OCI-LY3 (cell line): Measurements from ENCODE around the gene FZR1.
"Not testable (repeated sequence)": the region's sequence is repeated elsewhere in the genome, so short reads cannot be mapped to it uniquely, and the experiment has no call there.

Source experiments
- H2AFZ ChIP-seq: fragments of 200-600, 300-600 bp; shearing (Covaris generic); 2 replicates; pipeline ENCODE4 v1.6.0; 2014; ENCODE audit warnings: antibody characterized with exemption, low read depth, low read length
- H3K27ac ChIP-seq: fragments of 200-600, 300-600 bp; sonication (generic); 2 replicates; pipeline ENCODE4 v1.5.1; 2014; ENCODE audit warnings: mild to moderate bottlenecking, low read length, moderate library complexity, mixed read lengths
- H3K27me3 ChIP-seq: fragments of 200-600, 300-600 bp; sonication (generic); 2 replicates; pipeline ENCODE4 v1.6.1; 2014; ENCODE audit warnings: low read depth, low read length, mixed read lengths
- H3K36me3 ChIP-seq: fragments of 200-600, 300-600 bp; sonication (generic); replicated peaks from 2 replicates; pipeline ENCODE3; 2014; ENCODE audit warnings: low read depth, low read length, mixed read lengths
- H3K4me1 ChIP-seq: fragments of 300-600, 200-600 bp; sonication (generic); 2 replicates; pipeline ENCODE4 v1.6.1; 2014; ENCODE audit warnings: low read length, mixed read lengths
- H3K4me2 ChIP-seq: fragments of 200-600, 300-600 bp; sonication (generic); 2 replicates; pipeline ENCODE4 v1.6.1; 2014; ENCODE audit warnings: low read length, mixed read lengths
- H3K4me3 ChIP-seq: fragments of 300-600, 200-600 bp; sonication (generic); 2 replicates; pipeline ENCODE4 v1.5.1; 2014; ENCODE audit warnings: antibody characterized with exemption, mild to moderate bottlenecking, low read length, moderate library complexity
- H3K79me2 ChIP-seq: fragments of 300-600, 200-600 bp; shearing (Covaris generic); 2 replicates; pipeline ENCODE4 v1.6.1; 2014; ENCODE audit warnings: mild to moderate bottlenecking, low read length, mixed read lengths
- H3K9ac ChIP-seq: fragments of 300-600, 200-600 bp; shearing (Covaris generic); 2 replicates; pipeline ENCODE4 v1.6.0; 2014; ENCODE audit warnings: mild to moderate bottlenecking, low read length, moderate library complexity
- H3K9me3 ChIP-seq: fragments of 200-600, 300-600 bp; shearing (Covaris generic); 2 replicates; pipeline ENCODE4 v1.6.1; 2014; ENCODE audit warnings: low read length, mixed read lengths; ENCODE audit not compliant: insufficient read depth
- H4K20me1 ChIP-seq: fragments of 200-600, 300-600 bp; sonication (generic); 2 replicates; pipeline ENCODE4 v1.6.1; 2016; ENCODE audit warnings: low read length, mixed read lengths; ENCODE audit not compliant: insufficient read depth
- CTCF ChIP-seq: fragments of 200-600, 300-600 bp; sonication (generic); IDR thresholded peaks from 2 replicates; pipeline ENCODE4 v1.5.1; 2014; ENCODE audit warnings: antibody characterized with exemption, low read length, low read depth
- EZH2phosphoT487 ChIP-seq: fragments of 200-600 bp; shearing (Covaris generic); IDR thresholded peaks from 2 replicates; pipeline ENCODE4 v1.6.1; 2018; ENCODE audit warnings: antibody characterized with exemption, mixed run types, low read depth

The FZR1 gene

GRCh38 chr19:3584036-3584802 lies 78.1 kb downstream of the FZR1 start:
- H3K79me2 ChIP-seq, H4K20me1 ChIP-seq, H2AFZ ChIP-seq, H3K4me1 ChIP-seq, H3K4me2 ChIP-seq, H3K27me3 ChIP-seq, H3K4me3 ChIP-seq, H3K27ac ChIP-seq, H3K36me3 ChIP-seq, H3K9ac ChIP-seq, H3K9me3 ChIP-seq: not testable (repeated sequence)

- H3K4me3 ChIP-seq, result no peak within 1 kb of the TSS
- no peak within 1 kb of the TSS for H3K4me2 ChIP-seq
- H2AFZ ChIP-seq, result no peak within 1 kb of the TSS
- no peaks in the 10 kb centered on the region for H3K9me3 ChIP-seq
- H3K9ac ChIP-seq, result no peak within 1 kb of the TSS
- H3K36me3 ChIP-seq, result no peaks in the 10 kb centered on the region
- no peak for TF ChIP-seq EZH2phosphoT487
- no peak for TF ChIP-seq CTCF
- H3K79me2 ChIP-seq, result no peaks in the 10 kb centered on the region
- no peaks in the 10 kb centered on the region for H4K20me1 ChIP-seq
- H3K27ac ChIP-seq, result no peak within 1 kb of the TSS
- H3K4me1 ChIP-seq, result no peaks in the 10 kb centered on the region
- no peaks in the 10 kb centered on the region for H3K27me3 ChIP-seq
Observed at GRCh38 chr19:3585301-3586126, 79.4 kb downstream of the FZR1 start, which contains the start of gene GIPC3. Gene GIPC3, plus strand, starts transcription at chr19:3585478. Its CDS starts 120 bp downstream, at chr19:3585598.

GRCh38 chr19:3586127-3586626 lies 80.1 kb downstream of the FZR1 start:
- no peak overlapping the region for H3K4me3 ChIP-seq
- no peaks in the 10 kb centered on the region for H3K36me3 ChIP-seq
- no peaks in the 10 kb centered on the region for H3K79me2 ChIP-seq
- TF ChIP-seq EZH2phosphoT487 (no peak), CTCF (peak; percentile 60)
- no peaks in the 10 kb centered on the region for H3K9me3 ChIP-seq
- H3K4me1 ChIP-seq, result no peaks in the 10 kb centered on the region
- no peak overlapping the region for H2AFZ ChIP-seq
- no peaks in the 10 kb centered on the region for H3K27me3 ChIP-seq
- no peaks in the 10 kb centered on the region for H4K20me1 ChIP-seq
- no peak overlapping the region for H3K4me2 ChIP-seq
- H3K27ac ChIP-seq, result no peak overlapping the region
- H3K9ac ChIP-seq, result no peak overlapping the region

- Histone ChIP-seq H3K27me3 (no peaks in the 10 kb centered on the region), H3K9ac (no peak overlapping the region)
Observed at GRCh38 chr19:3586707-3587346, 80.7 kb downstream of the FZR1 start.

More at GRCh38 chr19:3586707-3587346, 80.7 kb downstream of the FZR1 start:
- no peak overlapping the region for H3K27ac ChIP-seq
- H3K9me3 ChIP-seq, result no peaks in the 10 kb centered on the region
- H4K20me1 ChIP-seq, result no peaks in the 10 kb centered on the region
- TF ChIP-seq CTCF, result no peak
- TF ChIP-seq EZH2phosphoT487, result no peak
- H3K4me2 ChIP-seq, result no peak overlapping the region
- no peaks in the 10 kb centered on the region for H3K36me3 ChIP-seq
- no peak overlapping the region for H3K4me3 ChIP-seq
- H2AFZ ChIP-seq, result no peak overlapping the region
- no peaks in the 10 kb centered on the region for H3K79me2 ChIP-seq
- no peaks in the 10 kb centered on the region for H3K4me1 ChIP-seq
